Activated CD4-positive, alpha-beta T cell treated with anti-CD3 and anti-CD28 coated beads, Interleukin-10, Interleukin-2, amounts not matched to agents 100 ng/mL and 50 ng/mL, durations not matched to agents 16 hours and 8 hours (primary cell): ENCODE results near the gene LRRC59.
"Not testable (repeated sequence)": the region's sequence is repeated elsewhere in the genome, so short reads cannot be mapped to it uniquely, and the experiment has no call there.

ENCODE experiments used
- DNase-seq: peaks from one replicate; pipeline ENCODE4 v3.0.0-alpha.2; 2020

The LRRC59 gene

GRCh38 chr17:50424246-50424995 is 27.1 kb upstream of the LRRC59 start:
- no peak for DNase-seq

GRCh38 chr17:50423553-50424159 is 26.3 kb upstream of the LRRC59 start:
- no peak for DNase-seq

GRCh38 chr17:50422738-50423137 is 25.4 kb upstream of the LRRC59 start:
- DNase-seq = no peak

DNA sequence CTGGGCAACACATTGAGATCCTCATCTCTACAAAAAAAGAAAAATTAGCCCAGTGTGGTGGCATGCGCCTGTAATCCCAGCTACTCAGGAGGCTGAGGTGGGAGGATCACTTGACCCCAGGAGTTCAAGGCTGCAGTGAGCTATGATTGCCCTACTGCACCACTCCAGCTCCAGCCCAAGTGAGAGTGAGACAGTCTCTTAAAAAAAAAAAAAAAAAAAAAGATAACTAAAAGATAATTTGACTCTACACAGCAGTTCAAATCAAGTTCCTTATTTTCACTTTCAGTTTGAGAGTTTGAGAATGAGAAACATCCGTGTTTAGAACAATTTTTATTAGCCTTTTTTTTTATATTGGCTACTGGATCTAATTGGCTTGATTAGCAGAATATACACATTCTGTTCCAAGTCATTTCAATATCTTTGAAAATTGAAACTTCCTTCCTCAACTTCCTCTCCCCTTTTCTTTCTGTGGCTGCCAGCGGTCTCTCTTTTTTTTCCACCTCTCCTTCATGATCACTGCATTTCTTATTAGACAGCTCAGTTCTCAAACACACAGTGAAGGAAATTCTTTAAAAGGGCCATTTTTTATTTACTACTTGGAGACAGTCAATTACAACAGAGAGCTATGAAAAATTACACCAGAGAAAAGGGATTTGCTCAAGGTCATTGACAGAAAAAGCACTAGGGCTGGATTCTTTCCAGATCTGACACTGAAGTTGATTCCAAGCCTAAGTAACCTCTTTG is 24.2 kb upstream of the LRRC59 start:
- peak; percentile 17 for DNase-seq

GRCh38 chr17:50420419-50421112 is 23.2 kb upstream of the LRRC59 start:
- DNase-seq = no peak

GRCh38 chr17:50419577-50419976 is 22.3 kb upstream of the LRRC59 start:
- not testable (repeated sequence) for DNase-seq

- no peak for DNase-seq
These were observed 17.5 kb upstream of the LRRC59 start for GRCh38 chr17:50414808-50415207.

DNA sequence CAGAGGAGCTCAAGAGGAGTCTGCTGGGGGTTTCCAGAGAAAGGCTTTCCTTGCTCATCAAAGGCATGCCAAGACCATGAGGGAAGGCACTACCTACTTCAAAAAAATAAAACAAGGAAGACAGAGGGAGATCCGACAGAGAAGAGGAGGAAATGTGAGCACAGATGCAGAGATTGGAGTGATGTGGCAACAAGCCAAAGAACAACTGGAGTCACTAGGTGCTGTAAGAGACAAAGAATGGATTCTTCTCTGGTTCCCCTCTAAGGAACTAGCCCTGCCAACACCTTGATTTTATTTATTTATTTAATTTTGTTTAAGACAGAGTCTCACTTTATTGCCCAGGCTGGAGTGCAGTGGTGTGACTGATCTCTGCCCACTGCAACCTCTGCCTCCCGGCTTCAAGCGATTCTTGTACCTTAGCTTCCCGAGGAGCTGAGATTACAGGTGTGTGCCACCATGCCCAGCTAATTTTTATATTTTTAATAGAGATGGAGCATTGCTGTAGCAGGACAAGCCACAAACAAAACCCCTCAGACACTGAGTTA is 14.9 kb upstream of the LRRC59 start:
- DNase-seq = no peak

DNA sequence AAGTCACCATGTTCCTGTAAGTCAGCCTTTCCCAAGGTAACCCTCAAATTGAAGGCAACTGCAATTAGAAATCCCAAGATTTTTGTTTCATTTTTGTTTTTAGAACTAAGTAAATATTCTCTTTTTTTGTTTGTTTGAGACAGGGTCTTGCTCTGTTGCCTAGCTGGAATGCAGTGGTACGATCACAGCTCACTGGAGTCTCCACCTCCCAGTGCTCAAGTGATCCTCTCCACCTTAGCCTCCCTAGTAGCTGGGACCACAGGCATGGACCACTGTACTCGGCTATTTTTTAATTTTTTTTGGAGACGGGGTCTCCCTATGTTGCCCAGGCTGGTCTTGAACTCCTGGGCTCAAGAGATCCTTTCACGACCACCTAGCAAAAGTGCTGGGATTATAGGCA is 10.6 kb upstream of the LRRC59 start:
- DNase-seq = no peak

DNA sequence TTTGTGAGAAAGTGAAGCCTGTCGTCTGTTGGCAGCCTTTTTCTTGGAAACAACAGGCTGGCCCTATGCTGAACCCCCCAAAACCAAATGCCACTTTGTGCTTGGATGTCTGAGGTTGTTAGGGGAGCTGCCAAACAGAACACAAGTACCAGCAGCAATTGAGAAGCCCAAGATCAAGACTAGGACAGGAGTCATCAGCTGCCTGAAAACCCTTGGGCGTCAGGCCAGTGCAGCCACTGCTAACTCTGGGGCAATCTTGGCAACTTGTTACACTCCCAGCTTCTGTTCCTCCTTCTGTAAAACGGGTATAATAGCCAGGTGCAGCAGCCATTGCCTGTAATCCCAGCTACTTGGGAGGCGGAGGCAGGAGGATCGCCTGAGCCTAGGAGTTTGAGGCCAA is 9.3 kb upstream of the LRRC59 start:
- DNase-seq = no peak

DNA sequence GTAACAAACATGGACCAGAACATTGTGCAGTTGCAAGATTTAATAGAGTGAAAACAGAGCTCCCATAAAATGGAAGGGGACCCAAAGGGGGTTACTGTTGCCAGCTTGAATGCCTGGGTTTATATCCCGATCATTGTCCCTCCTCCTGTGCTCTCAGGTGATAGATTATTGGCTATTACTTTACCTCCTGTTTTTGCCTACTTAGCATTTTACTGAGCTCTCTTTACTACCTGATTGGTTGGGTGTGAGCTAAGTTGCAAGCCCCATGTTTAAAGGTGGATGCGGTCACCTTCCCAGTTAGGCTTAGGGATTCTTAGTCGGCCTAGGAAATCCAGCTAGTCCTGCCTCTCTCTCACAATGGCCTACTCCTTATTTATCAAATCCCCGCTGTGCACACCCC is 8.0 kb upstream of the LRRC59 start:
- not testable (repeated sequence) for DNase-seq

GRCh38 chr17:50399591-50399990 is 2.3 kb upstream of the LRRC59 start:
- DNase-seq = not testable (repeated sequence)

- not testable (repeated sequence) for DNase-seq
These were observed 1.3 kb upstream of the LRRC59 start for GRCh38 chr17:50398672-50399071.

GRCh38 chr17:50397919-50398285 is 579 bp upstream of the LRRC59 start:
- DNase-seq = no peak

- DNase-seq = peak; percentile 22
These were observed 837 bp downstream of the LRRC59 start for GRCh38 chr17:50396261-50397110.

GRCh38 chr17:50394711-50395110 is 2.6 kb downstream of the LRRC59 start:
- DNase-seq = no peak

- DNase-seq = no peak
These were observed 3.6 kb downstream of the LRRC59 start for GRCh38 chr17:50393700-50394099.

DNA sequence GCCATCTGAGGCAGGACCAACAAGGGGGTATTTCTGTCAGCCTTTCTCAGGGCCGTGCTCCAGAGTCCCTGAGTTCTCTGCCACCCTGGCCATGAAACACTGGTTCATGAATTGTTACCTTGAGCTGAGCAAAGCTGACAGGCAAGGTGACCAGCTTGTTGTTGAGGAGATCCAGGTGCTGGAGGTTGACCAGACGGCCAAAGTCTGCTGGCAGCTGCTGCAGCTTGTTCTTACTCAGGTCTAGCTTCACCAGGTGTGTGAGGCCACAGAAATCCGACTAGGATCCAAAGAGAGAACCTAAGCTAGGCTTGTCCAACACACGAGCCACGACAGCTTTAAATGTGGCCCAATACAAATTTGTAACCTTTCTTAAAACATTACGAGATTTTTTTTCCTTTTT is 4.7 kb downstream of the LRRC59 start:
- DNase-seq = no peak

GRCh38 chr17:50389534-50389933 is 7.8 kb downstream of the LRRC59 start:
- no peak for DNase-seq

DNA sequence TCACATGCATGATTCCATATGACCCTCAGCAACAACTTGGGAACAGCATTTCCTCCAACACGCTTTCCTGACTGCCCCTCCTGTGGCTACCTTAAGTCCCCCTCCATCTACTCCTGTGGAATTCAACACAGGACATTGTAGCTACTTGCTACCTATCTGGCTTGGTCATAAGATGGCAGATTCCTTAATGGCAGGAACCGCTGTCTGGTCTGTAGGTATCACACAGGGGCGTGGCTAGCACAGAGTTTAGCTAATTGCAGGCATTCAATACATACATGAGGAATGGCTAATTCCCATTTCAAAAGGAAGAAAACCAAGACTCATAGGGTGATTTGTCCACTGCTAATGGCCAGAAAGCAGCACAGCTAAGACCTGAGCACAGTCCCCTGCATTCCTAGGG is 8.6 kb downstream of the LRRC59 start:
- no peak for DNase-seq

DNA sequence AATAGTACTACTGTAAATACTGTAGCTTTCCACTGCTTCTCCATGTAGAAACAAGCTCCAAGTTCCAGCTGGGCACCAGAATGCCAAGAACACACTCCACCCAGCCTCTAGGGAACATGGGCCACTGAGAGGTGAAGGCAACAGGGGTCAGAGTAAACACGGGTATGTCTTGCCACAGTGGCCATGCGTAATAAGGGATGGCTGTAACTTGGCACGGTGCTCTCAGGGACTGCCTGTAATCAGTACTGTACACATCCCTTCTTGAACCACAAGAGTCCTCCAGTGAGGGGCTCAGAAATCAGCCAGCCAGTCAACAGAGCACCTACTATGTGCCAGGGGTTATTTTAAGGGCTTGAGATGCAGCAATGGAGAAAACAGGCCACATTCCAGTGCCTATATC is 10.8 kb downstream of the LRRC59 start:
- no peak for DNase-seq

DNA sequence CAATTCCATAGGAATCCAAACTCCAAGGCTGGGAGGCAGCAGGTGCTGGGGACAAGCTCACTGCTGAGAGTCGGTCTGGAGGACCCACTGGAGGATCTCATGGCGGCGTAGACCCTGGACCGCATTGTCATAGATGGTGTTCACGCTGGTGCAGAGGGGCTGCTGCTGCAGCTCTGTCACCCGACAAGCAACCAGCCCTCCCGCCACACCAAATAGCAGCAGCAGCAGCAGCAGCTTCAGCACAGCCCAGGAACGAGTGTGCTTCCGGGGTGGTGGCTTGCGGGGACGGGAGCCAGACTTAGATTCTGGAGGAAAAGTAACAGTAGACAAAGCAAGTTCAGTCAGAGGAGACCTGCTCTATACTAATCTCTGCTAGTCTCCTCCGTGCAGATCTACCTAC is 14.4 kb downstream of the LRRC59 start:
- DNase-seq = no peak
